IMR-90 (cell line): ENCODE data around the gene CPNE4. TPM values are rescaled to one million over a fixed set of nuclear protein-coding genes. Genes with fewer than 3 reads are reported as not detected.

Experiments used
- ATAC-seq: fragments of 200-7000 bp; cut with Tn5 transposase; 2 replicates; pipeline ENCODE4 v1.9.1; 2020; ENCODE audit warnings: low read depth, mild to moderate bottlenecking, moderate library complexity
- BruUV-seq: library from RNA; stranded (reverse); fragments of 400-500 nt; replicated peaks from 2 replicates; lab custom pipeline; 2021; lab: Mats Ljungman, UMichigan
- CTCF ChIA-PET: fragments of 300-600 bp; formaldehyde crosslinking; extraction: SDS; loops from one replicate; lab custom pipeline; 2021; ENCODE audit warnings: antibody characterized with exemption; lab: Yijun Ruan, JAX
- POLR2A ChIA-PET: fragments of 300-600 bp; sonication (Branson Sonifier 250); formaldehyde crosslinking; loops from one replicate; lab custom pipeline; 2022; ENCODE audit warnings: antibody characterized with exemption; ENCODE audit not compliant: unreplicated experiment; lab: Charles Lee
- DNase-seq: peaks from one replicate; pipeline ENCODE4 v3.0.0; 2013
- H2AFZ ChIP-seq: replicated peaks from 2 replicates; pipeline ENCODE3; 2013; ENCODE audit warnings: low read length, mild to moderate bottlenecking; ENCODE audit not compliant: poor library complexity
- H2AK5ac ChIP-seq: 2 replicates; pipeline ENCODE4 v1.6.1; 2013; ENCODE audit warnings: low read depth, low read length, inconsistent platforms
- H2AK9ac ChIP-seq: replicated peaks from 2 replicates; pipeline ENCODE3; 2013; ENCODE audit warnings: mild to moderate bottlenecking, low read depth, low read length, moderate library complexity; ENCODE audit not compliant: poor library complexity
- H2BK120ac ChIP-seq: 2 replicates; pipeline ENCODE4 v1.6.1; 2013; ENCODE audit warnings: low read depth, low read length, inconsistent platforms
- H2BK15ac ChIP-seq: 3 replicates; pipeline ENCODE4 v1.6.1; 2013; ENCODE audit warnings: low read depth, low read length, inconsistent platforms
- H2BK20ac ChIP-seq: 2 replicates; pipeline ENCODE4 v1.6.1; 2013; ENCODE audit warnings: low read depth, mild to moderate bottlenecking, inconsistent platforms, low read length, moderate library complexity
- H2BK5ac ChIP-seq: 2 replicates; pipeline ENCODE4 v1.6.1; 2013; ENCODE audit warnings: mild to moderate bottlenecking, low read depth, low read length, inconsistent platforms; ENCODE audit not compliant: poor library complexity, severe bottlenecking
- H3K14ac ChIP-seq: replicated peaks from 2 replicates; pipeline ENCODE4 v1.6.1; 2013; ENCODE audit warnings: low read depth, low read length, inconsistent platforms
- H3K18ac ChIP-seq: 2 replicates; pipeline ENCODE4 v1.6.1; 2013; ENCODE audit warnings: low read depth, low read length, control low read depth
- H3K23ac ChIP-seq: 2 replicates; pipeline ENCODE4 v1.6.1; 2013; ENCODE audit warnings: low read depth, low read length, inconsistent platforms
- H3K27ac ChIP-seq: 2 replicates; pipeline ENCODE4 v1.5.1; 2013; ENCODE audit warnings: mild to moderate bottlenecking, control low read depth, low read length; ENCODE audit not compliant: insufficient read depth
- H3K27me3 ChIP-seq: 2 replicates; pipeline ENCODE4 v1.6.1; 2013; ENCODE audit warnings: low read length; ENCODE audit not compliant: control insufficient read depth, insufficient read depth
- H3K36me3 ChIP-seq: 2 replicates; pipeline ENCODE4 v1.6.1; 2013; ENCODE audit warnings: low read length, mixed read lengths; ENCODE audit not compliant: control insufficient read depth, insufficient read depth
- H3K4ac ChIP-seq: 2 replicates; pipeline ENCODE4 v1.6.1; 2013; ENCODE audit warnings: low read depth, low read length, inconsistent platforms
- H3K4me1 ChIP-seq: 2 replicates; pipeline ENCODE4 v1.6.1; 2013; ENCODE audit warnings: low read length, mixed read lengths; ENCODE audit not compliant: control insufficient read depth, insufficient read depth
- H3K4me2 ChIP-seq: 2 replicates; pipeline ENCODE4 v1.6.1; 2013; ENCODE audit warnings: low read depth, mild to moderate bottlenecking, control low read depth, low read length, moderate library complexity
- H3K4me3 ChIP-seq: 2 replicates; pipeline ENCODE4 v1.5.1; 2013; ENCODE audit warnings: low read depth, mild to moderate bottlenecking, control low read depth, low read length, moderate library complexity; ENCODE audit not compliant: insufficient read depth
- H3K56ac ChIP-seq: 2 replicates; pipeline ENCODE4 v1.6.1; 2013; ENCODE audit warnings: low read length, inconsistent platforms; ENCODE audit not compliant: insufficient read depth; ENCODE audit errors: extremely low read depth
- H3K79me1 ChIP-seq, 2 experiments: 2 replicates each; pipeline ENCODE4 v1.6.1; 2013; ENCODE audit warnings: low read length in 2 of 2, inconsistent platforms in 1 of 2, low read depth in 1 of 2
- H3K9ac ChIP-seq: 2 replicates; pipeline ENCODE4 v1.6.1; 2013; ENCODE audit warnings: low read depth, low read length, control low read depth
- H3K9me1 ChIP-seq: 2 replicates; pipeline ENCODE4 v1.6.1; 2013; ENCODE audit warnings: low read length, inconsistent platforms; ENCODE audit not compliant: insufficient read depth
- H3K9me3 ChIP-seq: 2 replicates; pipeline ENCODE4 v1.6.1; 2013; ENCODE audit warnings: low read length; ENCODE audit not compliant: control insufficient read depth, insufficient read depth
- H4K20me1 ChIP-seq: 2 replicates; pipeline ENCODE4 v1.6.1; 2013; ENCODE audit warnings: low read length, inconsistent platforms; ENCODE audit not compliant: insufficient read depth
- H4K5ac ChIP-seq: 2 replicates; pipeline ENCODE4 v1.6.1; 2013; ENCODE audit warnings: mild to moderate bottlenecking, low read depth, low read length, control low read depth
- H4K8ac ChIP-seq, 2 experiments: 2 replicates each; pipeline ENCODE4 v1.6.1; 2013; ENCODE audit warnings: low read depth in 2 of 2, low read length in 2 of 2, control low read depth in 1 of 2, inconsistent platforms in 1 of 2
- H4K91ac ChIP-seq: 2 replicates; pipeline ENCODE4 v1.6.1; 2013; ENCODE audit warnings: low read depth, low read length, inconsistent platforms; ENCODE audit not compliant: insufficient read depth
- CEBPB ChIP-seq: IDR thresholded peaks from 2 replicates; pipeline ENCODE4 v1.6.1; 2012; ENCODE audit warnings: low read depth, low read length, improper control_type of control experiment
- CHD1 ChIP-seq: IDR thresholded peaks from 2 replicates; pipeline ENCODE4 v1.6.1; 2012; ENCODE audit warnings: low read depth, low read length, improper control_type of control experiment
- ELK1 ChIP-seq: fragments of 150-350 bp; IDR thresholded peaks from 2 replicates; pipeline ENCODE4 v1.6.1; 2016; ENCODE audit warnings: low read depth, mild to moderate bottlenecking, low read length, moderate library complexity, borderline replicate concordance
- FOS ChIP-seq: fragments of 150-350 bp; IDR thresholded peaks from 2 replicates; pipeline ENCODE4 v1.6.1; 2016; ENCODE audit warnings: low read depth, low read length
- MAFK ChIP-seq: IDR thresholded peaks from 2 replicates; pipeline ENCODE4 v1.6.1; 2012; ENCODE audit warnings: low read depth, low read length, improper control_type of control experiment
- MAZ ChIP-seq: IDR thresholded peaks from 2 replicates; pipeline ENCODE4 v1.6.1; 2012; ENCODE audit warnings: low read depth, mild to moderate bottlenecking, low read length, improper control_type of control experiment, moderate library complexity, borderline replicate concordance
- MXI1 ChIP-seq: IDR thresholded peaks from 2 replicates; pipeline ENCODE4 v1.6.1; 2012; ENCODE audit warnings: low read depth, mild to moderate bottlenecking, low read length, moderate library complexity, borderline replicate concordance
- NFE2L2 ChIP-seq: fragments of 150-350 bp; IDR thresholded peaks from 2 replicates; pipeline ENCODE4 v1.6.1; 2016; ENCODE audit warnings: low read depth, mild to moderate bottlenecking, low read length
- POLR2A ChIP-seq: IDR thresholded peaks from 2 replicates; pipeline ENCODE4 v1.6.1; 2012; ENCODE audit warnings: mild to moderate bottlenecking, low read depth, low read length
- RAD21 ChIP-seq: IDR thresholded peaks from 2 replicates; pipeline ENCODE4 v1.6.1; 2012; ENCODE audit warnings: low read length, improper control_type of control experiment
- RCOR1 ChIP-seq: IDR thresholded peaks from 2 replicates; pipeline ENCODE4 v1.6.1; 2012; ENCODE audit warnings: mild to moderate bottlenecking, low read length, improper control_type of control experiment; ENCODE audit not compliant: insufficient replicate concordance
- RFX5 ChIP-seq: IDR thresholded peaks from 2 replicates; pipeline ENCODE4 v1.8.0; 2012; ENCODE audit warnings: low read depth, mild to moderate bottlenecking, low read length, moderate library complexity
- SMC3 ChIP-seq: fragments of 150-350 bp; IDR thresholded peaks from 2 replicates; pipeline ENCODE4 v1.6.1; 2016; ENCODE audit warnings: low read depth, mild to moderate bottlenecking, antibody characterized with exemption, low read length, moderate library complexity
- USF2 ChIP-seq: fragments of 150-350 bp; IDR thresholded peaks from 2 replicates; pipeline ENCODE4 v1.6.1; 2017; ENCODE audit warnings: mild to moderate bottlenecking, antibody characterized with exemption, low read length, low read depth
- dilution Hi-C: fragments of 300-500 bp; cut with HindIII; formaldehyde crosslinking; loops from one replicate; pipeline ENCODE4 v1.14.3; 2018; ENCODE audit warnings: low sequenced_read_pairs; ENCODE audit not compliant: unreplicated experiment
- in situ Hi-C: fragments of 300-500 bp; cut with MboI; formaldehyde crosslinking; loops from 3 replicates; pipeline ENCODE4 v1.14.3; 2019; ENCODE audit warnings: low sequenced_read_pairs, inconsistent platforms, mixed read lengths
- intact Hi-C: fragments of 100-400 bp; cut with micrococcal nuclease; formaldehyde crosslinking; loops from 2 replicates; pipeline ENCODE4 v1.10.0; 2022
- polyA plus RNA-seq, 3 experiments: library from polyadenylated mRNA; depleted of rRNA; stranded (reverse); fragments of >200 nt; gene quantifications; 2 replicates each; pipeline ENCODE4 v1.2.3, GENCODE V29; 2012; ENCODE audit warnings: low replicate concordance in 1 of 3
- total RNA-seq: library from RNA; depleted of rRNA; stranded (reverse); fragments of >200 nt; gene quantifications from 2 replicates; pipeline ENCODE4 v1.2.3, GENCODE V29; 2012
- TF ChIP-seq, protein P1 (sequence below): conservative IDR thresholded peaks from 2 replicates; pipeline ENCODE4 v1.5.1; 2012; ENCODE audit warnings: mild to moderate bottlenecking, low read depth, low read length, improper control_type of control experiment

Gene CPNE4
- total and polyA plus RNA-seq, 2 of the 4 experiments (the other 2 are of a cell fraction), result not detected

DNA sequence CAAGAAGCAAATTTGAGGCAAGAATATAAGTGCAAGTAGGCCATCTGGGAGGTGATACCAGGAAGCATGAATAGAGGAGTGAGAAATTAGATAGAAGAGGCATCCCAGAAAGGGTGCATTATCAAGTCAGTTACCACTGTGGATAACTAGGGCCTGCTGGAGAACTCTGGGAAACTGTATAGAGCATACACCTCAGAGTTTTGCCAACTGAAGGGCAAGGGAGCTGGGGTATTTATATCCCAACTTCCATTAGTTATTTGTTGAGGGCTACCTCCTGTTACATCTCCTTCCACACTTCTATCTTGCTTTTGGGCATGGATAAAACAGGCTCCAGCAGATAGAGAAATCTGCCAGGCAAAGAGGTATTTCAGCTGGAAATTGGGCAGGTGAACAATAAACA is 448.5 kb downstream of the CPNE4 start:
- Histone ChIP-seq H4K5ac (no peak overlapping the region), H3K14ac (no peak overlapping the region), H3K23ac (no peak overlapping the region), H4K8ac (no peak overlapping the region), H3K4me2 (no peak overlapping the region), H3K9me3 (no peaks in the 10 kb centered on the region), H2AK5ac (no peak overlapping the region), H3K27ac (no peak overlapping the region), H3K36me3 (no peaks in the 10 kb centered on the region), H2BK5ac (no peak overlapping the region), H2BK15ac (no peak overlapping the region), H3K56ac (no peak overlapping the region), H3K27me3 (no peaks in the 10 kb centered on the region), H2AFZ (no peak overlapping the region), H3K9me1 (no peaks in the 10 kb centered on the region), H3K4me1 (no peaks in the 10 kb centered on the region), H3K9ac (no peak overlapping the region), H4K20me1 (no peaks in the 10 kb centered on the region), H3K4me3 (no peak overlapping the region), H3K4ac (no peak overlapping the region), H2BK120ac (no peak overlapping the region), H2BK20ac (no peak overlapping the region), H3K18ac (no peak overlapping the region), H4K91ac (no peak overlapping the region), H3K79me1 (no peaks in the 10 kb centered on the region), H2AK9ac (no peak overlapping the region)
- TF ChIP-seq CEBPB, result no peak
- no peak for TF ChIP-seq RFX5
- no peak for TF ChIP-seq ELK1
- no peak for TF ChIP-seq RAD21
- no peak for TF ChIP-seq USF2
- TF ChIP-seq, protein P1, sequence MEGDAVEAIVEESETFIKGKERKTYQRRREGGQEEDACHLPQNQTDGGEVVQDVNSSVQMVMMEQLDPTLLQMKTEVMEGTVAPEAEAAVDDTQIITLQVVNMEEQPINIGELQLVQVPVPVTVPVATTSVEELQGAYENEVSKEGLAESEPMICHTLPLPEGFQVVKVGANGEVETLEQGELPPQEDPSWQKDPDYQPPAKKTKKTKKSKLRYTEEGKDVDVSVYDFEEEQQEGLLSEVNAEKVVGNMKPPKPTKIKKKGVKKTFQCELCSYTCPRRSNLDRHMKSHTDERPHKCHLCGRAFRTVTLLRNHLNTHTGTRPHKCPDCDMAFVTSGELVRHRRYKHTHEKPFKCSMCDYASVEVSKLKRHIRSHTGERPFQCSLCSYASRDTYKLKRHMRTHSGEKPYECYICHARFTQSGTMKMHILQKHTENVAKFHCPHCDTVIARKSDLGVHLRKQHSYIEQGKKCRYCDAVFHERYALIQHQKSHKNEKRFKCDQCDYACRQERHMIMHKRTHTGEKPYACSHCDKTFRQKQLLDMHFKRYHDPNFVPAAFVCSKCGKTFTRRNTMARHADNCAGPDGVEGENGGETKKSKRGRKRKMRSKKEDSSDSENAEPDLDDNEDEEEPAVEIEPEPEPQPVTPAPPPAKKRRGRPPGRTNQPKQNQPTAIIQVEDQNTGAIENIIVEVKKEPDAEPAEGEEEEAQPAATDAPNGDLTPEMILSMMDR, result no peak
- no peak for TF ChIP-seq MAZ
- TF ChIP-seq CHD1, result no peak
- TF ChIP-seq FOS, result no peak
- TF ChIP-seq RCOR1, result no peak
- TF ChIP-seq MXI1, result no peak
- no peak for TF ChIP-seq POLR2A
- no peak for TF ChIP-seq SMC3
- TF ChIP-seq NFE2L2, result no peak
- TF ChIP-seq MAFK, result no peak
- ChIA-PET CTCF (no interaction called here), POLR2A (no interaction called here)
- dilution Hi-C loops, result no loop called here
- ATAC-seq (no peak), DNase-seq (no peak)
- in situ Hi-C loops, result no loop called here
- no TSS peak for BruUV-seq
- intact Hi-C loops, result no loop called here
